Lower lobe of right lung (tissue), 2 donors: ENCODE measurements around the gene FMNL2. TPM values are rescaled to one million over a fixed set of nuclear protein-coding genes. Genes with fewer than 3 reads are reported as not detected.

Source experiments
- ATAC-seq, 2 donors: fragments of 200-7000 bp; cut with Tn5 transposase; one replicate each; pipeline ENCODE4 v1.9.1; 2020 to 2022; ENCODE audit warnings: mild to moderate bottlenecking in 2 of 2, moderate library complexity in 2 of 2
- DNase-seq: peaks from one replicate; pipeline ENCODE4 v3.0.0-alpha.2; 2020
- H3K27ac ChIP-seq: fragments of 200-600 bp; one replicate; pipeline ENCODE4 v1.8.0; 2022
- H3K27me3 ChIP-seq: fragments of 200-600 bp; one replicate; pipeline ENCODE4 v1.8.0; 2022; ENCODE audit warnings: low read depth
- H3K36me3 ChIP-seq: fragments of 200-600 bp; one replicate; pipeline ENCODE4 v1.8.0; 2022; ENCODE audit warnings: mild to moderate bottlenecking
- H3K4me1 ChIP-seq: fragments of 200-600 bp; one replicate; pipeline ENCODE4 v1.8.0; 2022
- H3K4me3 ChIP-seq: fragments of 200-600 bp; one replicate; pipeline ENCODE4 v1.8.0; 2022; ENCODE audit warnings: mild to moderate bottlenecking
- H3K9me3 ChIP-seq: fragments of 200-600 bp; one replicate; pipeline ENCODE4 v1.8.0; 2022
- intact Hi-C: fragments of 100-400 bp; cut with DNase I; formaldehyde crosslinking; loops from one replicate; pipeline ENCODE4 v1.11.0; 2022
- total RNA-seq: library from RNA; stranded (reverse); fragmentation: NEBNext Ultra II Directional; extraction: Animal tissue kit (Norgen Biotek cat#: 25700); gene quantifications from one replicate; pipeline ENCODE4 v1.2.1, GENCODE V29; 2021
- TF ChIP-seq, protein P1 (sequence below): fragments of 200-600 bp; IDR thresholded peaks from one replicate; pipeline ENCODE4 v1.8.0; 2022; ENCODE audit warnings: antibody characterized with exemption, mild to moderate bottlenecking
- donor health status: DM: no; HTN: yes; CAD: no; lungs with severe emphysema.

Gene FMNL2
- total RNA-seq, 1 donor from 2014 or later, result 77.9 TPM

DNA sequence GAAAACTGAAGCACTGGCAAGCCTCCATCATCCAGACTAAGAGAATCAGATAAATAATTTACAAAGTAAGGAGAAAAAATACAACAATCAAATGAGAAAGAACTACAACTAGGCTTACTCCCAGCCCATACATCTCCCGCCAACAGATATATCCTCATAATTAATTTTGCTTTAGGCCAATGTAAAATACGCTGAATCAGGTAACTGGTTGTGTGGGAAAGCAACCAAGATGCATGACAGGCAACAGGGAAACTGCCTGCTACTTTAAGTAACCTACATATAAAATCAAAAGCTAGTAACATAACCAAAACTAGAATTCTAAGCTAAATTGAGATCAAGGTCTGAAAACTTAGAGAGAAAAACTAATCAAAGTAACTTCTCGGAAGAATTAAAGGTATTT lies 360.8 kb downstream of the FMNL2 start:
- H3K4me1 ChIP-seq, result peaks cover 21% of the 10 kb centered on the region
- no peak overlapping the region for H3K4me3 ChIP-seq
- ATAC-seq (no peak), DNase-seq (no peak)
- TF ChIP-seq, protein P1, sequence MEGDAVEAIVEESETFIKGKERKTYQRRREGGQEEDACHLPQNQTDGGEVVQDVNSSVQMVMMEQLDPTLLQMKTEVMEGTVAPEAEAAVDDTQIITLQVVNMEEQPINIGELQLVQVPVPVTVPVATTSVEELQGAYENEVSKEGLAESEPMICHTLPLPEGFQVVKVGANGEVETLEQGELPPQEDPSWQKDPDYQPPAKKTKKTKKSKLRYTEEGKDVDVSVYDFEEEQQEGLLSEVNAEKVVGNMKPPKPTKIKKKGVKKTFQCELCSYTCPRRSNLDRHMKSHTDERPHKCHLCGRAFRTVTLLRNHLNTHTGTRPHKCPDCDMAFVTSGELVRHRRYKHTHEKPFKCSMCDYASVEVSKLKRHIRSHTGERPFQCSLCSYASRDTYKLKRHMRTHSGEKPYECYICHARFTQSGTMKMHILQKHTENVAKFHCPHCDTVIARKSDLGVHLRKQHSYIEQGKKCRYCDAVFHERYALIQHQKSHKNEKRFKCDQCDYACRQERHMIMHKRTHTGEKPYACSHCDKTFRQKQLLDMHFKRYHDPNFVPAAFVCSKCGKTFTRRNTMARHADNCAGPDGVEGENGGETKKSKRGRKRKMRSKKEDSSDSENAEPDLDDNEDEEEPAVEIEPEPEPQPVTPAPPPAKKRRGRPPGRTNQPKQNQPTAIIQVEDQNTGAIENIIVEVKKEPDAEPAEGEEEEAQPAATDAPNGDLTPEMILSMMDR, result no peak
- no peaks in the 10 kb centered on the region for H3K9me3 ChIP-seq
- H3K36me3 ChIP-seq, result peaks cover 19% of the 10 kb centered on the region
- no peaks in the 10 kb centered on the region for H3K27me3 ChIP-seq
- no peak overlapping the region for H3K27ac ChIP-seq
- intact Hi-C loops, result no loop called here

DNA sequence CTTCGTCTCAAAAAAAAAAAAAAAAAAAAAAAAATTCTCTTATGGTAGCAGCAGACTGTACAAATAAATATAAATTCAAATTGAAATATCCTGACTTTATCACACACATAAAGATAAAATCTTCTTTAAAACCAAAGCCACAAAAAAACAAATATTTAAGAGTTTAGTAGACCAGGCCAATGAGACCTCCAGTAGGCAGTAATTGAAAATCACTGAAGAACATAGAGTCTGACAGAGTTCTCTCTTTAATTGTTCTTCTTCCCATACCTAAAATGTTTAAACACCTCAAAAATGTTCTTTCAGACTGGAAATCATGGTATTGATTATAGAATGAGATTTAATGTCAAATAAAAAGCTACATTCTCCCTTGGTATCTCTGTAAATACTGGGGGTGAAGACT lies 361.5 kb downstream of the FMNL2 start:
- peaks cover 19% of the 10 kb centered on the region for H3K36me3 ChIP-seq
- DNase-seq, result no peak
- no peak overlapping the region for H3K4me3 ChIP-seq
- no peaks in the 10 kb centered on the region for H3K9me3 ChIP-seq
- H3K27me3 ChIP-seq, result no peaks in the 10 kb centered on the region
- no peak overlapping the region for H3K27ac ChIP-seq
- ATAC-seq, result no peak
- intact Hi-C loops, result no loop called here
- TF ChIP-seq, protein P1, result no peak
- H3K4me1 ChIP-seq, result peaks cover 21% of the 10 kb centered on the region

Other genes starting within 250 kb of the FMNL2 start
- gene CACNB4, start 236.1 kb upstream of the FMNL2 start, total RNA-seq, result 17.3 TPM
- gene STAM2, start 159.4 kb upstream of the FMNL2 start, total RNA-seq, result 39.8 TPM